DMS53 (cell line): ENCODE results near the gene PRPH.
"Not testable (repeated sequence)": the region's sequence is repeated elsewhere in the genome, so short reads cannot be mapped to it uniquely, and the experiment has no call there.

Experiments used
- DNase-seq: peaks from one replicate; lab custom pipeline; 2025; lab: John Stamatoyannopoulos, UW

PRPH gene

GRCh38 chr12:49295082-49295936 is at the start of gene PRPH:
TSS of gene PRPH (plus strand) at chr12:49295147. CDS start at chr12:49295201, 54 bp downstream.
- peak; percentile 70 for DNase-seq

- no peak for DNase-seq
Measured at GRCh38 chr12:49251357-49251756, 43.6 kb upstream of the PRPH start.

- DNase-seq: no peak
Measured at GRCh38 chr12:49253033-49253623, 41.8 kb upstream of the PRPH start.

GRCh38 chr12:49255456-49255855 is 39.5 kb upstream of the PRPH start:
- DNase-seq: not testable (repeated sequence)

- DNase-seq: no peak
Measured at GRCh38 chr12:49255857-49256637, 38.9 kb upstream of the PRPH start.

GRCh38 chr12:49257508-49258184 is 37.3 kb upstream of the PRPH start:
- DNase-seq: not testable (repeated sequence)

- DNase-seq: no peak
Measured at GRCh38 chr12:49259452-49259851, 35.5 kb upstream of the PRPH start.

GRCh38 chr12:49260166-49260565 is 34.8 kb upstream of the PRPH start:
- no peak for DNase-seq

- DNase-seq: no peak
Measured at GRCh38 chr12:49260571-49261363, 34.2 kb upstream of the PRPH start.

GRCh38 chr12:49261721-49262120 is 33.2 kb upstream of the PRPH start:
- DNase-seq: no peak

- DNase-seq: no peak
Measured at GRCh38 chr12:49263400-49263763, 31.6 kb upstream of the PRPH start.

GRCh38 chr12:49264466-49264872 is 30.5 kb upstream of the PRPH start:
- peak; percentile 89 for DNase-seq

- peak; percentile 97 for DNase-seq
Measured at GRCh38 chr12:49264873-49265792, 29.8 kb upstream of the PRPH start, which contains the start of gene TUBA1C. TSS of gene TUBA1C (plus strand) at chr12:49265082. CDS start at chr12:49265182, 100 bp downstream.

- not testable (repeated sequence) for DNase-seq
Measured at GRCh38 chr12:49269191-49269590, 25.8 kb upstream of the PRPH start.

- peak; percentile 52 for DNase-seq
Measured at GRCh38 chr12:49272790-49273725, 21.9 kb upstream of the PRPH start.

GRCh38 chr12:49273726-49274395 is 21.1 kb upstream of the PRPH start:
- peak; percentile 52 for DNase-seq

- DNase-seq: no peak
Measured at GRCh38 chr12:49274396-49275069, 20.4 kb upstream of the PRPH start.
